ENCODE measurements around the gene MCF2L.
"Not testable (repeated sequence)": the region's sequence is repeated elsewhere in the genome, so short reads cannot be mapped to it uniquely, and the experiment has no call there.

MCF2L gene

DNA sequence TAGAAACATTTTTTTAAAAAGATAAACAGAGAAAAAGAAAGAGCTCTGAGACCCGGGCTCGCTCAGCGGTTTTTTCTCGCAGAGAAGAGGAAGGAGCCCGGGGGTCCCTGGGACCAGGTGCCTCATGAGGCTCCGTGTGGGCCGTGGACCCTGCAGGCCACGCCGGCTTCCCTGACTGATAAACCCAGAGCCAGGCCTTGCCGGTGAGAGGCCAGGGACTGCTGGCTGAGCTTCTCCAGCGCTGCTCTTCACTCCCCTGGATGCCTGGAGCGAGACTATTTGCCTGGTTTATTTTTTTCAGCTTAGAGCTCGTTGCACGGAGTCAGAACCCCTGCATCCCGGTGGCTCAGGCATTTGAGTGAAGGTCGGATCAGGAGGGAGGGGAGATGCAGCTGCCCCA lies 83.2 kb downstream of the MCF2L start:
- no peak for DNase-seq (ENCODE audit: low read depth)

DNA sequence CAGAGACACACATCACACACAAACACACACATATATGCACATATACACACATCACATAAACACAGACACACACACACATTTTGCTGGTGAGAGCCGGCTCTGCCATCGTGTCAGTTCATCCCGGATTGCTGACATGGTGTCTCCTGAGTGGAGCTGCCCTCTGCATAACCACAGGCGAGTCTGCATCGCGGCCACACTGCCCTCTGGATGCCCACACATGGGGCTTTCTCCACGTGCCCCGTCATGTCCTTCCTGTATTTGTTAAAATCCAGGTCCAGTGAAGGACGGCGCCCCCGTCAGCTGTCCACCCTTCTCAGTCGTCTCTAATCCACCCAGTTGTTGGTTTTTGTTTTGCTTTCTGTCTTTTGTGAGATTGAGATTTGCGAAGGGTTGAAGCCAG lies 84.0 kb downstream of the MCF2L start:
- no peak for DNase-seq (ENCODE audit: low read depth)

GRCh38 chr13:113053376-113053775 lies 84.4 kb downstream of the MCF2L start:
- DNase-seq (ENCODE audit: low read depth): no peak

DNA sequence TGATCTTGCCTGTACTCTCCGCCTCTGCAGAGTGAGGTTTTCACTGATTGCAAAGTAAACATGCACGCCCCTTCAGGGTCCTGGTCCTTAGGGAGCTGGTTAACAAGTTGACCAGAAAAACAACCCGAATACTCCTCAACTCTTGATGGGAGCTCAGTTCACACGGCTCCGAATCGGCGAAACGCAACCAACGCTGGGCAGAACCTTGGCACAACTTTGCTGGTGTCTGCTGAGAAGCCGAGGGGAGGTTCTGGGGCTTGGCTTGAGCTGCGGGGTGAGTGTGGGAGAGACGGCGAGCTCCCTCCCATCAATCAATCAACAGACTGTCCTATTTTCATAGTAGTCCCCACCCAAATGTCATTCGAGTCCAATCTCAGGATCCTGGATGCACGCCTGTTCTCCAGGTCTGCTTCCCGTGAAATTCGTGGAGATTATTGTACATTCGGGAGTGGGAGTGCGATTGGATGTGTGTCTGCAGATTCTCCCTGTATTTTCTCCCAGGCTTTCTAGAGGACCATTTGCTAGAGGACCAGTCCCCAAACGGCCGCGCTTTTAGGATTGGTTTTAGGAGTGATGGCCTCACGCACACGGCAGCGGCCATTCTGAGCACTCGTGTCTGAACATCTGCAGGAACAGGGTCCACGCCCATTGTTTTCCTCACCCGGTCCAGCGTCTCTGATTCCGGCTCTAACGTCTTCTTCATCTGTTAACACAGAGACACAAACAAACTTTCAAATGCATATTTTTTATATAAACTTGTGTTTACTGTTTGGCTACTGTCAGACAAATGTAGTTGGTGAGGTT lies 85.0 kb downstream of the MCF2L start:
- no peak for DNase-seq (ENCODE audit: low read depth)

DNA sequence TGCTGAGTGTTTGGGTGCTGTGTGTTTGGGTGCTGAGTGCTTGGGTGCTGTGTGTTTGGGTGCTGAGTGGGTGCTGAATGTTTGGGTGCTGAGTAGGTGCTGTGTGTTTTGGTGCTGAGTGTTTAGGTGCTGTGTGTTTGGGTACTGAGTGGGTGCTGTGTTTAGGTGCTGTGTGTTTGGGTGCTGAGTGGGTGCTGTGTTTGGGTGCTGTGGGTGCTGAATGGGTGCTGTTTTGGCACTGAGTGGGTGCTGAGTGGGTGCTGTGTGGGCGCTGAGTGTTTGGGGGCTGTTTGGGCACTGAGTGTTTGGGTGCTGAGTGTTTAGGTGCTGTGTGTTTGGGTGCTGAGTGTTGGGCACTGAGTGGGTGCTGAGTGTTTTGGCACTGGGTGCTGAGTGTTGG lies 88.1 kb downstream of the MCF2L start:
- no peak for DNase-seq (ENCODE audit: low read depth)

DNA sequence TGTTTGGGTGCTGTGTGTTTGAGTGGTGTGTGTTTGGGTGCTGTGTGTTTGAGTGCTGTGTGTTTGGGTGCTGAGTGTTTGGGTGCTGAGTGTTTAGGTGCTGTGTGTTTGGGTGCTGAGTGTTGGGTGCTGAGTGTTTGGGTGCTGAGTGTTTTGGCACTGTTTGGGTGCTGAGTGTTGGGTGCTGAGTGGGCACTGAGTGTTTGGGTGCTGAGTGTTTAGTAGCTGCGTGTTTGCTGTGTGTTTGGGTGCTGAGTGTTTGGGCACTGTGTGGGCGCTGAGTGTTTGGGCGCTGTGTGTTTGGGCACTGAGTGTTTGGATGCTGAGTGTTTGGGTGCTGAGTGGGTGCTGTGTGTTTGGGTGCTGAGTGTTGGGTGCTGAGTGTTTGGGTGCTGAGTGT lies 88.5 kb downstream of the MCF2L start:
- DNase-seq (ENCODE audit: low read depth): not testable (repeated sequence)

GRCh38 chr13:113058129-113058987 lies 89.3 kb downstream of the MCF2L start:
- no peak for DNase-seq (ENCODE audit: low read depth)

GRCh38 chr13:113058988-113059850 lies 90.2 kb downstream of the MCF2L start:
- no peak for DNase-seq (ENCODE audit: low read depth)

DNA sequence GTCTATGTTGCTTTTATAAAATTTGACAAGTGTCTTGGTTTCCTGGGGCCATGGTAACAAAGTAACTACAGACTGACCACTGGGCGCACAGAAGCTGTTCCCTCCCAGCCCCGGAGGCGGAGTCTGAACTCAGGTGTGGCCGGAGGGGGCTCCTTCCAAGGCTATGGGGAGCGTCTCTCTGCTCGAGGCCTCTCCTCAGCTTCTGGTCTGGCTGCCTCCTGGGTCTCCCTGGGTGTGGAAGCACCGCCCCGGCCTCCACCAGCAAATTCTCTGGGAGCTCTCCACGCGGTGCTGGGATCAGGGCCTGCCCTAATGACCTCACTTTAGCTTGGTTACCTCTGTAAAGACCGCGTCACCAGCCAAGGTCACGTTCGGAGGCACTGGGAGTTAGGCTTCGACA lies 90.9 kb downstream of the MCF2L start:
- DNase-seq (ENCODE audit: low read depth): no peak

DNA sequence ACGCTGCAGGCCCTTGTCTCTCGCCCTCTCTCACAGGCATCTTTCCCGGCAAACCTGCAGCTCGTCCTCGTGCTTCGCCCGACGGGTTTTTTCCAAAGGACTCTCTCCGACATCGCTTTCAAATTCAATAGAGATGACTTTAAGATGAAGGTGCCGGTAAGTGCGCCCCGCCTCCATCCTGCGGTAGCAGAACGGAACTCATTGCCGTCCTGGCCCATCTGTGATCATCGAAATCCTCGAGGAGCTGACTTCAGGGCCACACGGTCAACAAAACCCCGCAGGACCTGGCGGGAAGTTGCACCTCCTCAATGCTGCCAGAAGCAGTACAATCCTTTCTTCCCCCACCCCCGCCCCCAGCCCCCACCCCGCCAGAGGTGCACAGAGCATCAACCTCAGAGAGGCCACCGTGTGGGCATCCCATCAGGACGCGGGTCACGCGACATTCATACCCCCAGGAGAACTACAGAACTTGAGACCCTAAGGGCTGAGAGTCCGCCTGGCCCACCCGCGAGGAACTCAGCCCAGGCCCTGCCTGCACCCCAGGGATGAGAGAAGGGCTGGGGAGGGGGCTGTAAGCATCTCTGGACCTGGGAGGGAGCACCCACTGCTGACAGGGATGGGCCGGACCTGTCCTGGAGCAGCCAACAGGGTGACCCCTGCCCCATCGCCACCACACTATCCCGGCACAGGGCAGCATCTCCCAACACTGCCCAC lies 91.7 kb downstream of the MCF2L start:
- DNase-seq (ENCODE audit: low read depth): no peak

DNA sequence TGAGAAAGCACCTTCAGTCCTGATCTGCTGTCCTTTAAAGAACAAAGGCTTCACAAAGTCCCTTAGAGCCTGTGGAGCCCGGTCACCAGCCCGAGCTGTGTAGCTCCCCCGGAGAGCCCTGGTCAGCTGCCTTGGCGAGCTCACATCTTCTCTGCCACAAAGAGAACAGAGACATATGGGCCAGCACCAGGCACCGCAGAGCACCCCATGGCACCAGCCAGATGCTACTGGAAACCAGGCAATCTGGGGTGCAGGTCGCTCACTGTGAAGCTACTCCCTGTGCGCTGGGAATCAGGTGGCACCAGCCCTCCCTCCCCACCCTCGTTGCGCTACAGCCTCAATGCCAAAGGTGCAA lies 92.2 kb downstream of the MCF2L start:
- no peak for DNase-seq (ENCODE audit: low read depth)

DNA sequence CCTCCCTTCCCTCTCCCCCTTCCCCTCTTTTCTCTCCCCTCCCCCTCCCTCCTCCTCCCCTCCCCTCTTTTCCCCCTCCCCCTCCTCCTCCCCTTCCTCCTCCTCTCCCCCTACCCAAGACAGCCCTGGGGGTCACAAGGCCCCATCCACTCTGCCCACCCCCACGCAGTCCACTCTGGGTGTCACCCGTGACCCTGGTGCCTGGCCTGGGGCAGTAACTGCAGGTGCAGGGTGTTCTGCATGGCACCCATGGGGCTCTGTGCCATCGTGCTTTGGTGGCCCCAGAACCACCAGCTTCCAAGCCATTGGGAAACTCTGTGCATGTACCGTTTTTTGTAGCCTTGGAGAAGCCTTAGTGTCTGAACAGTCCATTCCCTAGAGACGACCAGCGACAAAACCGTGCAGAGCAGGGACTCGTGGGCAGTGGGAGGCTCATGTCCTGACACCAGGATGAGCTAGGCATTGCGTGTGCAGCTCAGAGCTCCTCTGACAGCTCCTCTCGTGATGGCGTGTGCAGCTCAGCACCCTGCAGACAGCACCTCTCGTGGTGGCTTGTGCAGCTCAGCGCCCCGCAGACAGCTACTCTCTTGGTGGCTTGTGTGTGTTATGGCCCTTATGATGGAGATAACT lies 92.9 kb downstream of the MCF2L start:
- no peak for DNase-seq (ENCODE audit: low read depth)

DNA sequence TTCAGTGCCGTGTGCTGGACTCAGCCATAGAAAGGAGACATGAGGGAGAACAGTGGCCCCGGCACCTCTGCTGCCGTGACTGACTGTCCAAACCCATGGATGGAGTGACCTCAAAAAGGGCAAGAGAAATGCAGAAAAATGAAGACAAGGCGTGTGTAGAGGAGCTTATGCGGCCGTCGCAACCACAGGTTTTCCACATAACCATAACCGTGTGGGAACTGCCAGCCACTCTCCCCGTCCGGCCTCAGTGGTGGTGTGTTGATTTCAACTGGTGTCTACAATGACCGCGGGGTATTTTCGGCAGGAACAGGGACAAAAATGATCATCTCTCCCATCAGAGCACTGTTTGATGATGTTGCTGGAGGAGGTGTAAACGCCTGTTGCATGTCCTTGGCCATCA lies 93.7 kb downstream of the MCF2L start:
- DNase-seq (ENCODE audit: low read depth): no peak

DNA sequence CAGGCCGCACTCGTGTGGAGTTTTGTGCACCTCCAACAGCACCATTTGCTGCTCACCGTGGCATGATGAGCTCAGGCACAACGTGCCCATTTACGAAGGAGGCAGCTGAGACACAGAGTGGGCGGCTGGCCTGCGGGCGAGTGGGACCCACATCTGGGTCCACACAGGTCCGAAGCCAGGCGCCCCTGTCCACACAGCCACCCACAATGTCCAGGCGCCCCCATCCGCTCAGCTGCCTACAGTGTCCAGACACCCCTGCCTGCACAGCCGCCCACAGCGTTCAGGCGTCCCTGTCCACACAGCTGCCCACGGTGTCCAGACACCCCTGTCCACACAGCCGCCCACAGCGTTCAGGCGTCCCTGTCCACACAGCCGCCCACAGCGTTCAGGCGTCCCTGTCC lies 94.1 kb downstream of the MCF2L start:
- DNase-seq (ENCODE audit: low read depth): no peak

DNA sequence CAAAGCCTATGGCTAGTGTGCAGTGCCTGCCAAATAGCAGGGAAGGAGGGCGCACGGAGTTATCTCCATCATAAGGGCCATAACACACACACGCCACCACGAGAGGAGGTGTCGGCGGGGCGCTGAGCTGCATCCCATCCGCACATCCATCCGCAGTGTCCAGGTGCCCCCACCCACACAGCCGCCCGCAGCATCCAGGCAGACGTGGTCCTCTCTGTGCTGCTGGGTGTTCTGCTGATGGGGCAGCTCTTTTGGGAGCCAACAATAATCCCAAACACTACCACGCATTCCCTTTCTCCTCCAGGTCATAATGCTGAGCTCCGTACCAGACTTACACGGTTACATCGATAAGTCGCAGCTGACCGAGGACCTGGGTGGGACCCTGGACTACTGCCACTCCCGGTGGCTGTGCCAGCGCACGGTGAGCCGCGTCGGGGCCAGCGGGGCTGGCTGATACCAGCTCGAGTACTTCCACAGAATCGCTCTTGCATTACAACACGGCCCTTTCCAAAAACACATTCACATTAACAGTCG lies 95.1 kb downstream of the MCF2L start:
- DNase-seq (ENCODE audit: low read depth): no peak

DNA sequence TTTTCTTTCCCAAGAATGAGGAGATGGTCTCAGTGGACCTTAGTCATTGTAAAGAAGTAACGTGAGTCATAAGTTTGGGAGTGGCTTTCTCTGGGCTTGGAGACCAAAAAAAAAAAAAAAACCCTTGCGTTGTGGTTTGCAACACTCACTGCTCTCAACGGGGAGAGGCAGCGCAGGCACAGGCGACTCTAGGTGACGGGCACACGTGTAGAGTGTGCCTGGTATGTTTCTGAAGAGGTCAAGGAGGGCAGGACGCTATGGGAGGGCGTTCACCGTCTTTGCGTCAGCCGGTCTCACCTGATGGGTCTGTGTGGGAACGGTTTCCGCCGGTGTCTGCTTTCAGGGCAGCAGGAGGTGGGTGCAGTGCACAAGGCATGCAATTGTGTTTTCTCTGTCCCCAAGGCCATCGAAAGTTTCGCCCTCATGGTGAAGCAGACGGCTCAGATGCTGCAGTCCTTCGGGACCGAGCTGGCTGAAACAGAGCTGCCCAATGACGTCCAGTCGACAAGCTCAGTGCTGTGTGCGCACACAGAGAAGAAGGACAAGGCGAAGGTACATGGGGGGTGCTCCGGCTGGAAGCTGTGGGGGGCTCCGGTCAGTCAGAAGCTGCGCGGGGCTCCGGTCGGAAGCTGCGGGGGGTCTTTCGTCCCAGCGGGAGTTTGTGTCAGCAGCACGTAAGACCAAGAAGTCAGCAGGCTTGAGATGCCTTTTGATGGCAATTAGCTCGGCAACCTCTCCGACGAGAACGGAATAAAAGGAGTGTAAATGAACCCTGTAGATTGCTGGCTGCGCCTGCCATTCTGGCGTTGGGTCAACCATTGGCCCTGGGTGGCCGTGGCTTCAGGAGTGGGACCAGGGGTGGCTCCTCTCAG lies 95.8 kb downstream of the MCF2L start:
- no peak for DNase-seq (ENCODE audit: low read depth)

DNA sequence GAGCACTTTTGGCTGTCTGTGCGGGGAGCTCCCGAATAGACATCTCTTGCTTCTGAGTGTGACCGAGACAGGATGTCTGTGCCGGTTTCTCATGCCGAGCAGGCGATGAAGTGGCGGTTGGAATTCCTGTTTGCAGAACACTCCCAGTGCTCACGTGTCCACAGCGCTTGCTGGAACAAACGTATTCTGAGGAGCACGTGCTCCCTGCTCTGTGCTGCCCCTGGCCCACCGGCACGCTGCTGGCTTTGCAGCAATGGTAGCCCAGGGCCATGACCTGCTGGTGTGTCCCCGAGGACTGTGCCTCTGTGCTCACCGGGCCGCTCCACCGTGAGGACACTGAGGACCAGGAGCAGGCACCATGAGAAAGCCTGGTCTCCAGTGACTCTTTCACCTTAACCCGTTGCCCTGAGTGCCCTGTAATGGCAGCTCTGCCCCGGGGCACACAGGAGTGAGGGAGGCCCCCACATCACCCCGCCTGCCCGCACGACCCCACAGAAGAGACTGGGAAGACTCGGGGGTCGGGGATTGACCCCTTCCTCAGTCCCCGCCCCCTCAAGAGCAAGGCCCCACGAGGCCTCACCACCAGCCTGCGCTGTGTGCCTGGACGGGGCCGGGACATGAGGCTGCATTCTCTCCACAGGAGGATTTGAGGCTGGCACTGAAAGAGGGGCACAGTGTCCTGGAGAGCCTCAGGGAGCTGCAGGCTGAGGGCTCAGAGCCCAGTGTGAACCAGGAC lies 96.6 kb downstream of the MCF2L start:
- DNase-seq (ENCODE audit: low read depth): no peak

DNA sequence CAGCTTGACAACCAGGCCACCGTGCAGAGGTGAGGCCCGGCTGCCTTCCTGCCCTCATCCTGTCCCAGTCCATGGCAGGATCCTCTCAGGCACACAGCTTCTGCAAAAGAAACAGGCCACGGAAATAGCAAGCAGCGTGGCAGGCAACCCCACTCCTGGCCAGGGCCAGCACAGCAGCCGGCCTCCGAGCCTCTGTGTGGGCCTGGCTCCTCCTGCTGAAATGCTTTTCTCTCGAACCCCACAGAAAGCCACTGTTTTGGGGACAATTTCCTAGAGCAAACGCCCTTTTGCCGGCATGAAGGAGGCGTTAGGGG lies 97.1 kb downstream of the MCF2L start:
- no peak for DNase-seq (ENCODE audit: low read depth)

GRCh38 chr13:113066746-113067145 lies 97.7 kb downstream of the MCF2L start:
- no peak for DNase-seq (ENCODE audit: low read depth)
